ENCODE data around the gene MAPK1IP1L. TPM values are rescaled to one million over a fixed set of nuclear protein-coding genes. Genes with fewer than 3 reads are reported as not detected.

Gene MAPK1IP1L
- total and polyA plus RNA-seq, 2 experiments from 2014 or later: 72.4 to 162 TPM

GRCh38 chr14:55115861-55116245 lies 64.4 kb downstream of the MAPK1IP1L start:
- H3K27ac Mint-ChIP-seq: no peak overlapping the region
- TF ChIP-seq, protein P1, sequence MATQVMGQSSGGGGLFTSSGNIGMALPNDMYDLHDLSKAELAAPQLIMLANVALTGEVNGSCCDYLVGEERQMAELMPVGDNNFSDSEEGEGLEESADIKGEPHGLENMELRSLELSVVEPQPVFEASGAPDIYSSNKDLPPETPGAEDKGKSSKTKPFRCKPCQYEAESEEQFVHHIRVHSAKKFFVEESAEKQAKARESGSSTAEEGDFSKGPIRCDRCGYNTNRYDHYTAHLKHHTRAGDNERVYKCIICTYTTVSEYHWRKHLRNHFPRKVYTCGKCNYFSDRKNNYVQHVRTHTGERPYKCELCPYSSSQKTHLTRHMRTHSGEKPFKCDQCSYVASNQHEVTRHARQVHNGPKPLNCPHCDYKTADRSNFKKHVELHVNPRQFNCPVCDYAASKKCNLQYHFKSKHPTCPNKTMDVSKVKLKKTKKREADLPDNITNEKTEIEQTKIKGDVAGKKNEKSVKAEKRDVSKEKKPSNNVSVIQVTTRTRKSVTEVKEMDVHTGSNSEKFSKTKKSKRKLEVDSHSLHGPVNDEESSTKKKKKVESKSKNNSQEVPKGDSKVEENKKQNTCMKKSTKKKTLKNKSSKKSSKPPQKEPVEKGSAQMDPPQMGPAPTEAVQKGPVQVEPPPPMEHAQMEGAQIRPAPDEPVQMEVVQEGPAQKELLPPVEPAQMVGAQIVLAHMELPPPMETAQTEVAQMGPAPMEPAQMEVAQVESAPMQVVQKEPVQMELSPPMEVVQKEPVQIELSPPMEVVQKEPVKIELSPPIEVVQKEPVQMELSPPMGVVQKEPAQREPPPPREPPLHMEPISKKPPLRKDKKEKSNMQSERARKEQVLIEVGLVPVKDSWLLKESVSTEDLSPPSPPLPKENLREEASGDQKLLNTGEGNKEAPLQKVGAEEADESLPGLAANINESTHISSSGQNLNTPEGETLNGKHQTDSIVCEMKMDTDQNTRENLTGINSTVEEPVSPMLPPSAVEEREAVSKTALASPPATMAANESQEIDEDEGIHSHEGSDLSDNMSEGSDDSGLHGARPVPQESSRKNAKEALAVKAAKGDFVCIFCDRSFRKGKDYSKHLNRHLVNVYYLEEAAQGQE (IDR thresholded peaks at IDR 0.05; ENCODE audit: unreplicated experiment): no peak
- TF ChIP-seq CREB1 (CRISPR knock-in tag; IDR thresholded peaks at IDR 0.05; ENCODE audit: low read depth) (no peak), ZNF331 (CRISPR knock-in tag; IDR thresholded peaks at IDR 0.05; ENCODE audit: low read depth) (no peak), EZH2phosphoT487 (IDR thresholded peaks at IDR 0.05; ENCODE audit: unreplicated experiment) (no peak), NANOG (IDR thresholded peaks at IDR 0.05; ENCODE audit: borderline replicate concordance) (no peak), EZH2 (IDR thresholded peaks at IDR 0.05; ENCODE audit: low read depth, unreplicated experiment) (no peak), JUNB (IDR thresholded peaks at IDR 0.05; ENCODE audit: unreplicated experiment) (no peak)
- TF ChIP-seq, protein P2, sequence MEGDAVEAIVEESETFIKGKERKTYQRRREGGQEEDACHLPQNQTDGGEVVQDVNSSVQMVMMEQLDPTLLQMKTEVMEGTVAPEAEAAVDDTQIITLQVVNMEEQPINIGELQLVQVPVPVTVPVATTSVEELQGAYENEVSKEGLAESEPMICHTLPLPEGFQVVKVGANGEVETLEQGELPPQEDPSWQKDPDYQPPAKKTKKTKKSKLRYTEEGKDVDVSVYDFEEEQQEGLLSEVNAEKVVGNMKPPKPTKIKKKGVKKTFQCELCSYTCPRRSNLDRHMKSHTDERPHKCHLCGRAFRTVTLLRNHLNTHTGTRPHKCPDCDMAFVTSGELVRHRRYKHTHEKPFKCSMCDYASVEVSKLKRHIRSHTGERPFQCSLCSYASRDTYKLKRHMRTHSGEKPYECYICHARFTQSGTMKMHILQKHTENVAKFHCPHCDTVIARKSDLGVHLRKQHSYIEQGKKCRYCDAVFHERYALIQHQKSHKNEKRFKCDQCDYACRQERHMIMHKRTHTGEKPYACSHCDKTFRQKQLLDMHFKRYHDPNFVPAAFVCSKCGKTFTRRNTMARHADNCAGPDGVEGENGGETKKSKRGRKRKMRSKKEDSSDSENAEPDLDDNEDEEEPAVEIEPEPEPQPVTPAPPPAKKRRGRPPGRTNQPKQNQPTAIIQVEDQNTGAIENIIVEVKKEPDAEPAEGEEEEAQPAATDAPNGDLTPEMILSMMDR (conservative IDR thresholded peaks at IDR 0.05; ENCODE audit: low read depth in 2 of 2): no peak
- TF ChIP-seq, protein P3, sequence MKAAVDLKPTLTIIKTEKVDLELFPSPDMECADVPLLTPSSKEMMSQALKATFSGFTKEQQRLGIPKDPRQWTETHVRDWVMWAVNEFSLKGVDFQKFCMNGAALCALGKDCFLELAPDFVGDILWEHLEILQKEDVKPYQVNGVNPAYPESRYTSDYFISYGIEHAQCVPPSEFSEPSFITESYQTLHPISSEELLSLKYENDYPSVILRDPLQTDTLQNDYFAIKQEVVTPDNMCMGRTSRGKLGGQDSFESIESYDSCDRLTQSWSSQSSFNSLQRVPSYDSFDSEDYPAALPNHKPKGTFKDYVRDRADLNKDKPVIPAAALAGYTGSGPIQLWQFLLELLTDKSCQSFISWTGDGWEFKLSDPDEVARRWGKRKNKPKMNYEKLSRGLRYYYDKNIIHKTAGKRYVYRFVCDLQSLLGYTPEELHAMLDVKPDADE (IDR thresholded peaks at IDR 0.05): no peak
- TF ChIP-seq, protein P4, sequence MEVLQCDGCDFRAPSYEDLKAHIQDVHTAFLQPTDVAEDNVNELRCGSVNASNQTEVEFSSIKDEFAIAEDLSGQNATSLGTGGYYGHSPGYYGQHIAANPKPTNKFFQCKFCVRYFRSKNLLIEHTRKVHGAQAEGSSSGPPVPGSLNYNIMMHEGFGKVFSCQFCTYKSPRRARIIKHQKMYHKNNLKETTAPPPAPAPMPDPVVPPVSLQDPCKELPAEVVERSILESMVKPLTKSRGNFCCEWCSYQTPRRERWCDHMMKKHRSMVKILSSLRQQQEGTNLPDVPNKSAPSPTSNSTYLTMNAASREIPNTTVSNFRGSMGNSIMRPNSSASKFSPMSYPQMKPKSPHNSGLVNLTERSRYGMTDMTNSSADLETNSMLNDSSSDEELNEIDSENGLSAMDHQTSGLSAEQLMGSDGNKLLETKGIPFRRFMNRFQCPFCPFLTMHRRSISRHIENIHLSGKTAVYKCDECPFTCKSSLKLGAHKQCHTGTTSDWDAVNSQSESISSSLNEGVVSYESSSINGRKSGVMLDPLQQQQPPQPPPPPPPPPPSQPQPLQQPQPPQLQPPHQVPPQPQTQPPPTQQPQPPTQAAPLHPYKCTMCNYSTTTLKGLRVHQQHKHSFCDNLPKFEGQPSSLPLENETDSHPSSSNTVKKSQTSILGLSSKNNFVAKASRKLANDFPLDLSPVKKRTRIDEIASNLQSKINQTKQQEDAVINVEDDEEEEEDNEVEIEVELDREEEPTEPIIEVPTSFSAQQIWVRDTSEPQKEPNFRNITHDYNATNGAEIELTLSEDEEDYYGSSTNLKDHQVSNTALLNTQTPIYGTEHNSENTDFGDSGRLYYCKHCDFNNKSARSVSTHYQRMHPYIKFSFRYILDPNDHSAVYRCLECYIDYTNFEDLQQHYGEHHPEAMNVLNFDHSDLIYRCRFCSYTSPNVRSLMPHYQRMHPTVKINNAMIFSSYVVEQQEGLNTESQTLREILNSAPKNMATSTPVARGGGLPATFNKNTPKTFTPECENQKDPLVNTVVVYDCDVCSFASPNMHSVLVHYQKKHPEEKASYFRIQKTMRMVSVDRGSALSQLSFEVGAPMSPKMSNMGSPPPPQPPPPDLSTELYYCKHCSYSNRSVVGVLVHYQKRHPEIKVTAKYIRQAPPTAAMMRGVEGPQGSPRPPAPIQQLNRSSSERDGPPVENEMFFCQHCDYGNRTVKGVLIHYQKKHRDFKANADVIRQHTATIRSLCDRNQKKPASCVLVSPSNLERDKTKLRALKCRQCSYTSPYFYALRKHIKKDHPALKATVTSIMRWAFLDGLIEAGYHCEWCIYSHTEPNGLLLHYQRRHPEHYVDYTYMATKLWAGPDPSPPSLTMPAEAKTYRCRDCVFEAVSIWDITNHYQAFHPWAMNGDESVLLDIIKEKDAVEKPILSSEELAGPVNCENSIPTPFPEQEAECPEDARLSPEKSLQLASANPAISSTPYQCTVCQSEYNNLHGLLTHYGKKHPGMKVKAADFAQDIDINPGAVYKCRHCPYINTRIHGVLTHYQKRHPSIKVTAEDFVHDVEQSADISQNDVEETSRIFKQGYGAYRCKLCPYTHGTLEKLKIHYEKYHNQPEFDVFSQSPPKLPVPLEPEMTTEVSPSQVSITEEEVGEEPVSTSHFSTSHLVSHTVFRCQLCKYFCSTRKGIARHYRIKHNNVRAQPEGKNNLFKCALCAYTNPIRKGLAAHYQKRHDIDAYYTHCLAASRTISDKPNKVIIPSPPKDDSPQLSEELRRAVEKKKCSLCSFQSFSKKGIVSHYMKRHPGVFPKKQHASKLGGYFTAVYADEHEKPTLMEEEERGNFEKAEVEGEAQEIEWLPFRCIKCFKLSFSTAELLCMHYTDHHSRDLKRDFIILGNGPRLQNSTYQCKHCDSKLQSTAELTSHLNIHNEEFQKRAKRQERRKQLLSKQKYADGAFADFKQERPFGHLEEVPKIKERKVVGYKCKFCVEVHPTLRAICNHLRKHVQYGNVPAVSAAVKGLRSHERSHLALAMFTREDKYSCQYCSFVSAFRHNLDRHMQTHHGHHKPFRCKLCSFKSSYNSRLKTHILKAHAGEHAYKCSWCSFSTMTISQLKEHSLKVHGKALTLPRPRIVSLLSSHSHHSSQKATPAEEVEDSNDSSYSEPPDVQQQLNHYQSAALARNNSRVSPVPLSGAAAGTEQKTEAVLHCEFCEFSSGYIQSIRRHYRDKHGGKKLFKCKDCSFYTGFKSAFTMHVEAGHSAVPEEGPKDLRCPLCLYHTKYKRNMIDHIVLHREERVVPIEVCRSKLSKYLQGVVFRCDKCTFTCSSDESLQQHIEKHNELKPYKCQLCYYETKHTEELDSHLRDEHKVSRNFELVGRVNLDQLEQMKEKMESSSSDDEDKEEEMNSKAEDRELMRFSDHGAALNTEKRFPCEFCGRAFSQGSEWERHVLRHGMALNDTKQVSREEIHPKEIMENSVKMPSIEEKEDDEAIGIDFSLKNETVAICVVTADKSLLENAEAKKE (CRISPR knock-in tag; IDR thresholded peaks at IDR 0.05): no peak
- H3K27me3 Mint-ChIP-seq (ENCODE audit: insufficient read depth, low read depth, poor library complexity): peaks cover 8% of the 10 kb centered on the region
- no peaks in the 10 kb centered on the region for H4K20me1 ChIP-seq (replicated peaks; ENCODE audit: insufficient read depth)
- DNase-seq (ENCODE audit: low spot score) (no peak), ATAC-seq (no peak)
- no peak overlapping the region for H3K27ac ChIP-seq (ENCODE audit: low read depth)
- H3K36me3 ChIP-seq (ENCODE audit: insufficient read depth): no peaks in the 10 kb centered on the region
- no peaks in the 10 kb centered on the region for H3K36me3 Mint-ChIP-seq (ENCODE audit: low read depth)
- H3K9me2 ChIP-seq (ENCODE audit: insufficient read depth): no peaks in the 10 kb centered on the region
- no peaks in the 10 kb centered on the region for H3F3A ChIP-seq (replicated peaks; ENCODE audit: low read depth)
- no peak overlapping the region for H3K4me3 ChIP-seq
- no peak overlapping the region for H2AFZ ChIP-seq
- no peaks in the 10 kb centered on the region for H3K79me2 ChIP-seq (replicated peaks; ENCODE audit: insufficient read depth)
- H3K4me1 ChIP-seq (ENCODE audit: insufficient read depth): no peaks in the 10 kb centered on the region
- H3K4me3 Mint-ChIP-seq: no peak overlapping the region; the same call in 2 of the 3 replicates
- no peaks in the 10 kb centered on the region for H3K9me3 Mint-ChIP-seq
- peaks cover 10% of the 10 kb centered on the region for H3K4me1 Mint-ChIP-seq
- H3K27me3 ChIP-seq (ENCODE audit: insufficient read depth): no peaks in the 10 kb centered on the region
- H3K4me2 ChIP-seq: no peak overlapping the region

Data from GM23338 (cell line).